Parathyroid adenoma (tissue), 2 donors: ENCODE data around the gene FBXO48.

Experiments
- H2AFZ ChIP-seq: fragments of 300-600 bp; sonication (generic); one replicate; pipeline ENCODE4 v1.7.0; 2017; ENCODE audit warnings: antibody characterized with exemption, mild to moderate bottlenecking
- H3K27ac ChIP-seq: fragments of 300-600 bp; sonication (generic); one replicate; pipeline ENCODE4 v1.7.0; 2017
- H3K27me3 ChIP-seq: fragments of 300-600 bp; sonication (generic); one replicate; pipeline ENCODE4 v1.7.0; 2017; ENCODE audit warnings: low read length; ENCODE audit not compliant: control insufficient read depth, insufficient read depth
- H3K36me3 ChIP-seq: fragments of 300-600 bp; sonication (generic); one replicate; pipeline ENCODE4 v1.7.0; 2017; ENCODE audit warnings: low read length; ENCODE audit not compliant: control insufficient read depth, insufficient read depth
- H3K4me1 ChIP-seq: fragments of 300-600 bp; sonication (generic); one replicate; pipeline ENCODE4 v1.7.0; 2017; ENCODE audit warnings: control low read depth
- H3K4me2 ChIP-seq: fragments of 300-600 bp; sonication (generic); one replicate; pipeline ENCODE4 v1.7.0; 2017; ENCODE audit warnings: low read length
- H3K4me3 ChIP-seq: fragments of 300-600 bp; sonication (generic); one replicate; pipeline ENCODE4 v1.7.0; 2017; ENCODE audit warnings: low read depth, low read length
- H3K79me2 ChIP-seq: fragments of 300-600 bp; sonication (generic); one replicate; pipeline ENCODE4 v1.7.0; 2017; ENCODE audit warnings: control low read depth
- H3K9ac ChIP-seq: fragments of 300-600 bp; sonication (generic); one replicate; pipeline ENCODE4 v1.7.0; 2017; ENCODE audit warnings: mild to moderate bottlenecking
- H3K9me3 ChIP-seq: fragments of 300-600 bp; sonication (generic); one replicate; pipeline ENCODE4 v1.7.0; 2017; ENCODE audit warnings: low read length; ENCODE audit not compliant: control insufficient read depth
- CTCF ChIP-seq: fragments of 300-600 bp; sonication (generic); IDR thresholded peaks from one replicate; pipeline ENCODE4 v1.7.0; 2017; ENCODE audit warnings: antibody characterized with exemption, mild to moderate bottlenecking
- donor health status: primary hyperparathyroidism.

FBXO48 gene

GRCh38 chr2:68428746-68429145, 38.3 kb downstream of the FBXO48 start:
- H3K36me3 ChIP-seq = no peaks in the 10 kb centered on the region
- H3K9me3 ChIP-seq = no peaks in the 10 kb centered on the region
- H2AFZ ChIP-seq = no peak overlapping the region
- H3K4me1 ChIP-seq = no peaks in the 10 kb centered on the region
- H3K9ac ChIP-seq = no peak overlapping the region
- no peak overlapping the region for H3K4me2 ChIP-seq
- no peak overlapping the region for H3K27ac ChIP-seq
- H3K4me3 ChIP-seq = no peak overlapping the region
- no peak for TF ChIP-seq CTCF
- no peaks in the 10 kb centered on the region for H3K27me3 ChIP-seq
- H3K79me2 ChIP-seq = no peaks in the 10 kb centered on the region

GRCh38 chr2:68428126-68428525, 39.0 kb downstream of the FBXO48 start:
- no peak overlapping the region for H3K27ac ChIP-seq
- H3K4me2 ChIP-seq = no peak overlapping the region
- no peaks in the 10 kb centered on the region for H3K79me2 ChIP-seq
- no peaks in the 10 kb centered on the region for H3K4me1 ChIP-seq
- no peaks in the 10 kb centered on the region for H3K9me3 ChIP-seq
- H3K4me3 ChIP-seq = no peak overlapping the region
- no peak for TF ChIP-seq CTCF
- H2AFZ ChIP-seq = no peak overlapping the region
- no peaks in the 10 kb centered on the region for H3K36me3 ChIP-seq
- H3K27me3 ChIP-seq = no peaks in the 10 kb centered on the region
- no peak overlapping the region for H3K9ac ChIP-seq

- H3K27me3 ChIP-seq = no peaks in the 10 kb centered on the region
- no peaks in the 10 kb centered on the region for H3K4me1 ChIP-seq
- H3K36me3 ChIP-seq = no peaks in the 10 kb centered on the region
- TF ChIP-seq CTCF = no peak
- H2AFZ ChIP-seq = no peak overlapping the region
- no peak overlapping the region for H3K27ac ChIP-seq
- H3K4me2 ChIP-seq = no peak overlapping the region
- H3K9ac ChIP-seq = no peak overlapping the region
- no peaks in the 10 kb centered on the region for H3K9me3 ChIP-seq
- no peaks in the 10 kb centered on the region for H3K79me2 ChIP-seq
- no peak overlapping the region for H3K4me3 ChIP-seq
These were observed 40.1 kb downstream of the FBXO48 start for GRCh38 chr2:68426848-68427579.

- no peaks in the 10 kb centered on the region for H3K4me1 ChIP-seq
- H2AFZ ChIP-seq = no peak overlapping the region
- no peaks in the 10 kb centered on the region for H3K9me3 ChIP-seq
- no peak overlapping the region for H3K27ac ChIP-seq
- no peaks in the 10 kb centered on the region for H3K79me2 ChIP-seq
- TF ChIP-seq CTCF = no peak
- no peak overlapping the region for H3K4me3 ChIP-seq
- no peaks in the 10 kb centered on the region for H3K27me3 ChIP-seq
- H3K9ac ChIP-seq = no peak overlapping the region
- H3K4me2 ChIP-seq = no peak overlapping the region
- no peaks in the 10 kb centered on the region for H3K36me3 ChIP-seq
These were observed 40.6 kb downstream of the FBXO48 start for GRCh38 chr2:68426446-68426845.

GRCh38 chr2:68425503-68425902, 41.6 kb downstream of the FBXO48 start:
- Histone ChIP-seq H3K4me2 (no peak overlapping the region), H2AFZ (no peak overlapping the region), H3K9ac (no peak overlapping the region), H3K36me3 (no peaks in the 10 kb centered on the region), H3K27me3 (no peaks in the 10 kb centered on the region), H3K27ac (no peak overlapping the region), H3K4me1 (no peaks in the 10 kb centered on the region), H3K4me3 (no peak overlapping the region), H3K79me2 (no peaks in the 10 kb centered on the region), H3K9me3 (no peaks in the 10 kb centered on the region)
- TF ChIP-seq CTCF = no peak
